CD4-positive, alpha-beta T cell treated with Interleukin-10 for 1 hour (primary cell): ENCODE data around the gene ACOT9.
"Not testable (repeated sequence)": the region's sequence is repeated elsewhere in the genome, so short reads cannot be mapped to it uniquely, and the experiment has no call there.

Source experiments
- DNase-seq: peaks from one replicate; pipeline ENCODE4 v3.0.0-alpha.2; 2020

Gene ACOT9

GRCh38 chrX:23765449-23765848, 22.4 kb upstream of the ACOT9 start:
- DNase-seq: no peak

- DNase-seq: no peak
Measured at GRCh38 chrX:23764188-23764984, 21.3 kb upstream of the ACOT9 start.

DNA sequence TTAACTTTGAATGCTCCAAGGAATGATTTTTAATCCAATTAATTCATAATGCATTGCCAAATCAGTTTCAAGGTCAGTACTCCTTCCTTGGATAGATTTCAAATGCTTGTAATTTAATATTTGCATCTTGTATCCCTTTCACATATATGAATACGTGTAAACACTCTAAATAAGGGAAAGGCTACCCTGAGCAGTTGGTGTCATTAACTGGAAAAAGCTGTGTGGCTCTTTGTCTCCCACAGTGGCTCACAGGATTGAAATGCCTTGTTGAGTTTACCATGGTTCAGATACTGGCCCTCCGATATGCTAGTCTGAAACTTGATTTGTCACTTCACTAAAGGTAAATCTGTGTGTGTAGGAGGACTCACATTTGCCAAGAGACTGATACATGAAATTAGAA, 16.7 kb upstream of the ACOT9 start:
- DNase-seq: no peak

GRCh38 chrX:23756165-23756564, 13.1 kb upstream of the ACOT9 start:
- DNase-seq: peak; percentile 82

GRCh38 chrX:23754664-23755063, 11.6 kb upstream of the ACOT9 start:
- DNase-seq: no peak

DNA sequence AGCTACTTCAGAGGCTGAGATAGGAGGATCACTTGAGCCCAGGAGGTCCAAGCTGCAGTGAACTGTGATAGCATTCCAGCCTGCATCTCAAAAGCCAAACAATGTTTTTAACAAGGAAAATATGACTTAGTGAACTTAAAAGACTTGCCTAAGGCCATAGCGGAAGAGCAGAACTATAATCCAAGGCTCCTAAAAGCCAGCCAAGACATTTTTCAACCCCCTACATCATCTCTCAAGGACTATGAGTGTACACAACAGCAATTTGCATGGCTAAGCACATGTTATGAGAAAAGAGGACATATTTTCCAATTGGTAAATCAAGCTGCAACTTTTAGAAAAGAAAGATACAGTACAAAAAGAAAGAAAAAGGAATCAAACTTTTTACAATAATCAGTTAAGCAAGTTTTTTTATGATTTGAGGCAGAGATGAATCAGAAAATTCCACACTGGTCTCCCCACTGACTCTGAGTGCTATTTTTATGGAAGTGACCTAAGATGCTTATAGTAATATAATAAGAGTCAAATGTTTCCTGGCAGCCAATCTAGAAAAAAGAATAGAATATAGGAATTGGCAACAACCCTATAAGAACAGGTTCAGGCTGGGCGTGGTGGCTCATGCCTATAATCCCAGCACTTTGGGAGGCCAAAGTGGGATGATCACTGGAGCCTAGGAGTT, 9.8 kb upstream of the ACOT9 start:
- DNase-seq: no peak

DNA sequence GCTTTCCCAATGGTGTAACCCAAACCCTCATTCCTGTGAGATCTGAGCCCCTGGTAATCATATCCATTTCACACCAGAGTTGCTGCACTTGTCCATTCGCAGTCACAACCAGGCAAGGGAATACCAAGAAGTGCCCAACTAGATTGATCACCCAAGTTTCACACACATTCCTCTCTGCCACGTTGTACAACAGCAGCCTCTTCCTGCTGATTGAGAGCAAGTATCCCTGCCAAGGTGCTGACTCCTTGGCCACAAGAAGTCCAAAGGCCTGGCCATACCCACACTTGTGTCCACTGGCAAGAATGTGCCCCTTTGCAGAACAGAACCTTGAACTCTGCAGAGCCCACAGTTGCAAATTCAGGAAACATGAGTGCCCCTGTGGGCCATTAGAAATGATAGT, 6.5 kb upstream of the ACOT9 start:
- DNase-seq: no peak

DNA sequence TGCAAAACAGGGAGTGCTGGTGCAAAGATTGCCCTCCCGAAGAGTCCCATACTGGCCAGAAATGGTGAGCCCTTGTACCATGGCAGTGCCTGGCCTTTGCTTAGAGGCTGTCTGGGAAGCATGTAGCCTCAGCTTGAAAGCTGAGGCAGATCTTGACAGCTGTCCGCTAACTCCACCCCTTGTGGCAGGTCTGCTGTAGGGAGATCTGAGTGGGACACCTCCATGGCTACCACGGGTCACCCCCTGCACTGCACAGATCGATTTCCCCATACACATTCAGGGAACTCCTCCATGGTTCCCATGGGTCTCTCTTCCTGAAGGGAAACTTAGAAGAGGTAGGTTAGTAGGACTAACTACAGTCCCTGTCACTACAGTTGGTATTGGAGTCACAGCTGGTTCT, 6.1 kb upstream of the ACOT9 start:
- DNase-seq: no peak

DNA sequence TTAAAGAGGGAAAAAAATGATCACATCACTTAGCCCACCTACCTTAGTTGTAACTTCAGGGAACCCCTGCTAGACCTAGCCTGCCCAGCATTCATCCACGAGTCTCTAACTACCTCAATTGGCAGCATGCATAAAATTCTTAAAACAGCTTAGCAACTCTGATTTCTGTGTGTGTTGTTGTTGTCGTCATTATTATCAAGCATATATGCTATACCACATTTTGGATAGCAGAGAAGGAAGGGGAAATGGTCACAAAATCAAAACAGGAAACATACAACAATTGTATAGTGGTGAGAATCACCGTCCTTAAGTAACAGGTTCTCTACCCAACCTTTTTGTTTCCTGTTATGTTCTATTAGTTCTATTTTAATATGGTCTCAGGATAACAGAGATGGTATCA, 2.7 kb upstream of the ACOT9 start:
- peak; percentile 57 for DNase-seq

DNA sequence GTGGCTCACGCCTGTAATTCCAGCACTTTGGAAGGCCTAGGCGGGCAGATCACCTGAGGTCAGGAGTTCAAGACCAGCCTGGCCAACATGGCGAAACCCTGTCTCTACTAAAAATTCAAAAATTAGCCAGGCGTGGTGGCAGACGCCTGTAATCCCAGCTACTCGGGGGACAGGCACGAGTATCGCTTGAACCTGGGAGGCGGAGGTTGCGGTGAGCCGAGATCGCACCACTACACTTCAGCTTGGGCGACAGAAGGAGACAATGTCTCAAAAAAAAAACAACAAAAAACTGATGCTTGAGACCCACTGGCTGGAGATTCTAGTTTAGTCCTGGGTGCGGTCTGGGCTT, 521 bp upstream of the ACOT9 start:
- not testable (repeated sequence) for DNase-seq

- DNase-seq: peak; percentile 22
Measured at GRCh38 chrX:23742174-23742696, 841 bp downstream of the ACOT9 start.

GRCh38 chrX:23737413-23737812, 5.7 kb downstream of the ACOT9 start:
- no peak for DNase-seq

DNA sequence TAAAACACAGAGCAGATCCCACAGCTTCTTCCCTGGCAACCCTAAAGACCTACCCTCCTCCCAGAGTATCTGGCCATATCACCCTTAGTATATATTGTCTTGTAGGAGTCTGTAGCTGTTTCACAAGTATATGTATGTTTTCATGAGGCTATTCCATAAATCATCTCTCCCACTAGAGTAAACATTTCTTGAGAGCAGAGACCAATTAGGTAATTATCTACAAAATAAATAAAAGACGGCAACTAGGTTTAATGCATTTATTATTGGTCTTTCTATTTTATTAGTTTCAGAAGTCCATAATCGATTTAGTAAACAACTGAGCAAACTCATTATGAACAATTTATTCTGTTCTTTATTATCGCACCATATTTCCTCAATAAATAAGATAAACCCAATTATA, 7.0 kb downstream of the ACOT9 start:
- DNase-seq: no peak

DNA sequence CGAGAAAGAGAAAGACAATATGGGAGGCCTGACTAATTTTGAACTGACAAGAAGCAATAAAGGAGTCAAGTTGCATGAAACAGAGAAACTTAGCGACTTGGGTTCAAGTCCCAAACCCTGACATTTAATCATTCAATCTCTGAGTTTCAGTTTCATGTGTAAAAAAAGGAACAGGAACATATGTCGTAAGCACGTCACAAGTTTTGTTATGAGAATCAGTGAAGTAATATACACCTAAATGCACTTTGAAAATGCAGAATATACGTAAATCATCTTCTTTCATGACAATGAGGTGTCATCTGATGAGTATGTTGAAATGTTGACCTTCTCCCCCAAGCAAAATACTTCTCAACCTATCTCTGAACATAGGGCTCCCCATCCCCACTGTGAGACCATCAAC, 10.4 kb downstream of the ACOT9 start:
- no peak for DNase-seq

- DNase-seq: no peak
Measured at GRCh38 chrX:23731951-23732350, 11.1 kb downstream of the ACOT9 start.

- no peak for DNase-seq
Measured at GRCh38 chrX:23729214-23729613, 13.9 kb downstream of the ACOT9 start.

DNA sequence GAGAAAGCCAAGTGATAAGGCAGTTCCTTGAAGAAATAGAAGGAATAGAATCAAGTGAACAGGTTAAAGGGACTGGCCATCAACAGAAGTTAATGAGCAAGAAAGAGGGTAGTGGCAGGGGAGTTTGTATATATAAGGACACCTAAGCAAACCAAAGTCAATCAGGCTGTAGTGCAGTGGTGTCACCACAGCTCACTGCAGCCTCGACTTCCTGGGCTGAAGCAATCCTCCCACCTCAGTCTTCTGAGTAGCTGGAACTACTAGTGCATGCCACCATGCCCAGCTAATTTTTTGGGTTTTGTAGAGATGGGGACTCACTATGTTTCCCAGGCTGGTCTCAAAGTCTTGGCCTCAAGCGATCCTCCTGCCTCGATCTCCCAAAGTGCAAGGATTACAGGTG, 15.9 kb downstream of the ACOT9 start:
- DNase-seq: no peak

GRCh38 chrX:23726191-23726590, 16.9 kb downstream of the ACOT9 start:
- DNase-seq: no peak

- no peak for DNase-seq
Measured at GRCh38 chrX:23720117-23720677, 22.9 kb downstream of the ACOT9 start.

DNA sequence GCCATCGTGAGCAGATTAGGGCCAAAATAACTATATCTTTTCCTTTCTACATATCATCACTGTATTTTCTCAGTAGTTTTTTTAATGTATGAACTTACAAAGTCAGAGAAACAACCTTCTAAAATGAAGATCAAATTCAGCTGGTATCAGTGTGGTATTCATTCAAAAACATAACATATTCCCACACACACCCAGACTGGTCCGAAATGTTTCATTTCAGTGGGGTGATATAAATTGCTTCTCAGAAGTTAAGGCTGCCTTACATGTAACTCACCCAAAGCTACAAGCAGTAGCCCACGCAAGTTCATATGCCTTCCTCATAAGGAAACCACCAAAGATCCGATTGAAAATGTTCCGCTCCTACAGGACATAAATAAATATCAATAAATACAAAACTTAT, 37.8 kb downstream of the ACOT9 start:
- DNase-seq: no peak

DNA sequence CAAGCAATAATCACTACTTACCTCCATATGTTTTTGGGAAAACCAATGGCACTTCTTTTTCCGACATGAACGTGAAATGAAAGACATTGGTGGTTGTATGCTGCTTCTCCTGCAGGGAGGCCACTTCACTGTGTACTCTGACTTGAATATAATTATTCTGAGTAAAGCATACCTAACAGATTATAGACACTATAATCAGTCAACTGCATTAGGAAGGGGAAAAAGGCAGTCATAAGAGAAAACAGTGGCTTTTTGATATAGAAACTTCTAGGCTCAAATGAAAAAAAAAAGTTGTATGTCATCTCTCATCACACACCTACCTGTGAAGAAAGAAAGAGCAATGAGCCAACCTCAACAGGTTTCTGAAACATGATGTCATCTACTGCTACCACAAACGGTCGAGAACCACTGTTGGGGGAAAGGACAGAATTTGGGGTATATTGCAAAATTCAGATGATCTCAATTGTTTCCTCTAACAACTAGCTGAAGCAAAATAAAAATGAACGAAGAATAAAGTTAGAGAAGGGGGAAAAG, 38.3 kb downstream of the ACOT9 start:
- DNase-seq: no peak

DNA sequence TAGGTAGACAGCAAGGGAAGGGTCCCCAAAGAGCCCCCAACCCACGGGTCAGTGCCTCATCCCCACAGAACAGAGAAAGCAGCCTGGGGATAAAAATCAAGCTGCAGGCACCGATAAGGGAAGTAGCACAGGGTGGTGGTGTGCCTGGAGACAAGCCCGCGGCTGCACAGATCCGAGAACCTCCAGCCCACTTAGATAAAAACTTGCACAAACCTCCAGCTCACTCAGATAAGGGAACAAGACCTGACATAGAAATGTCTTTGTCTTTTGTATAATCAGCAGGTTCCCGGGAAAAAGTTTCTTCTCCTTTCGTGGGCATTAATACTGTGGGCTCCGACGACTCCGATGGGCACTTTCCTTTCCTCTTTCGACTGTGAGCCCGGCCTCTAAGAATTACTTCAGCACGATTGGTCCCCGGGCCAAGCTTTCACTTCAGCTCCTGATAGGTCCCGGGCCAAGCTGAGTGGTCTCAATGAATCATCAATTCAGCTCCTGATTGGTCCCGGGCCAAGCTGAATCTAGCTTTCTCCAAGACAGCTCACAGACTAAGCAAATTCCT, 43.4 kb downstream of the ACOT9 start:
- peak; percentile 0 for DNase-seq

DNA sequence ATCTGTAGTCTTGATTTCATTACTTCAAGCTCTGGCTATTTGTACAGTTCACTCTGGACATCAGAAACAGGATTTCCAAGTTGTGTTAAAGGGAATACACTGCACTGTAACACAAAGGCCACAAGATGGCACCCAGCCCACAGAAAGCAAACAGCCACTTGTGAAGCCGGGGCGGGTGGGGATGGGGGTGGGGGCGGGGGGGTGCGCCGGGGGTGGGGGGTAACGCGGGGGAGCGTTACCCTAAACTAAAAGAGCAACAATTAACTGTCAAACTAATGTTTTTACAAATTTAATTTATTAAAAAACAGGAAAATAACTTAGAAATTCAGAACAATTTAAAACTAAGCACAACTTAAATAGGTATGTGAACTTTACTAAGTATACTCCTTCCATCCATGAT, 48.5 kb downstream of the ACOT9 start:
- DNase-seq: peak; percentile 54

DNA sequence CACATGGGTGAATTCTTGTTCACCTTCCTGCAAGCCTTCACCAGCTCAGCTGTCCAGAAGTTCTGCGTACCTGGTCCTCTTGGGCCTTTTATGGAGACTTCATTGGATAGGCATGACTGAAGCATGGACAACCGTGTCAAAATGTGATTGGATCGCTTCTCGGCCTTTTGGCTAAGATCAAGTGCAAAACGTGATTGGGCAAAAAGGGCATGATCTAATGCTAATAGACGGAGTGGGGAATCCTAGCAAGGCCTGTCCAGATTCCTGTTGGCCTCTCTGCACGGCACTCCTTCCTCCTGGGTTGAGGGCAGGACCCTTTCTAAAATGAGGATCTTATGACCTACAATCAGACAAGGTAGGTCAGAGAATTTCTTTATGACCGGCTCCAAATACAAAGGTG, 50.9 kb downstream of the ACOT9 start:
- no peak for DNase-seq
